ENCODE data around the gene ZDHHC3. TPM values are rescaled to one million over a fixed set of nuclear protein-coding genes. Genes with fewer than 3 reads are reported as not detected.
A peak's percentile ranks its signal among the peaks of the same experiment; 100 is the strongest.

Gene ZDHHC3, protein sequence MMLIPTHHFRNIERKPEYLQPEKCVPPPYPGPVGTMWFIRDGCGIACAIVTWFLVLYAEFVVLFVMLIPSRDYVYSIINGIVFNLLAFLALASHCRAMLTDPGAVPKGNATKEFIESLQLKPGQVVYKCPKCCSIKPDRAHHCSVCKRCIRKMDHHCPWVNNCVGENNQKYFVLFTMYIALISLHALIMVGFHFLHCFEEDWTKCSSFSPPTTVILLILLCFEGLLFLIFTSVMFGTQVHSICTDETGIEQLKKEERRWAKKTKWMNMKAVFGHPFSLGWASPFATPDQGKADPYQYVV
- total RNA-seq (10 to 100 TPM; 35.0 to 52.2 (median 43.1) TPM), polyA plus RNA-seq (10 to 100 TPM; 19.0 to 30.7 TPM)
- long read RNA-seq, donor 1, transcript ZDHHC3-205 (7 exons, 2,687 nt), result major isoform, 18 of 34 reads
- long read RNA-seq, donor 1, partial matches to known transcripts, result 6 of 34 reads
- long read RNA-seq, donor 1, other reads (novel, unspliced or antisense), result 6 of 34 reads
- long read RNA-seq, donor 2, transcript ZDHHC3-205 (7 exons, 2,687 nt), result major isoform, 19 of 35 reads
- long read RNA-seq, donor 2, partial matches to known transcripts, result 2 of 35 reads
- long read RNA-seq, donor 2, other reads (novel, unspliced or antisense), result 12 of 35 reads
- long read RNA-seq, donor 3, transcript ZDHHC3-205 (7 exons, 2,687 nt), result major isoform, 48 of 85 reads
- long read RNA-seq, donor 3, transcript ZDHHC3-201 (8 exons, 3,101 nt), result minor isoform, 10 of 85 reads
- long read RNA-seq, donor 3, partial matches to known transcripts, result 17 of 85 reads
- long read RNA-seq, donor 3, other reads (novel, unspliced or antisense), result 10 of 85 reads

DNA sequence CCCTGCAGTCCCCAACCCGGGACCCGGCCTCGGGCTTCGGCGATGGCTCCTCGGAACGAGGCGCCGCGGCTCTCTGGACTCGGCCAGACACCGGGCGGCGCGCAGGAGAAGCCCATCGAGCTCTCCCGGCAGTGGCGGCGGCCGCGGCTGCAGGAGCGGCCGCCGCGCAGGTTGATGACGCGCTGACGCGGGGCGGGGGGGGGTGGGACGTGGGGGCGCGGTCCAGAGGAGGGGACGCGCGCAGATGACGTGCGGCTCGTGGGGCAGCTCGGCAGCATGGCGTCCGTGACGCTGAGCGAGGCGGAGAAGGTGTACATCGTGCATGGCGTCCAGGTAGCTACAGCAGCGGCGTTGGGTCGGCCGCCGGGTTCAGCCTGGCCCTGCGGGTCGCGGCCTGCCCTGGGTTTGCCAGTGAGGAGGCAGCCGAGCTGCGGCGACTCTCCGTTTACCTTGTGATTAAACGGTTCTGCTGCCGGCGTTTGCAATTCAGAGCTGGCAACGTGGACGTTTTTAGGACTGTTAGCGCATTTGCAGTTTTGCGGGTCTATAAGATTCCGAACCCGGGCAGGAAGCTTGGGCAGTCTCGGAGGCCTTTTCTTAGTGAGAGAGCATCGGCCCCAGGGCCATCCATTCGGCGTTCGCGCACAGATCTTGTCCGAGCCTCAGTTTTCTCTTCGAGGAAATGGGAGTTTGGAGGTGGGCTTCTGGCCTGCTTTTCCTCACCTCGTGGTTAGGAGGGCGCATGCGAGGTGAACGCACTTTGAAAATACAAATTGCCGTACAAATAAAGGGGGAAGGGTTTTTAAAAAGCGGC lies at the start of gene ZDHHC3, which contains the start of gene EXOSC7:
Gene ZDHHC3, minus strand, starts transcription at position 173 of the 814 bp plus-strand sequence. CDS start 16,738 bp downstream, outside the sequence.
Gene EXOSC7, plus strand, starts transcription at position 243 of the 814 bp plus-strand sequence. Its CDS starts 34 bp downstream, at position 277.
- DNase-seq (peak; percentile 87), ATAC-seq (peak; percentile 91 to 95 (median 94))
- Histone ChIP-seq H3K9me3 (no peaks in the 10 kb centered on the region), H3K27ac (peak within 1 kb of the TSS; percentile 27 to 95 (median 88)), H3K4me3 (peak within 1 kb of the TSS; percentile 59 to 99 (median 90)), H3K4me1 (peaks cover 5 to 56% (median 33%) of the 10 kb centered on the region in 9 donors), H3K27me3 (no peaks in the 10 kb centered on the region), H3K36me3 (no peaks in the 10 kb centered on the region)
- WGBS, 2 donors, result 1% methylated on average over 79 to 82 of the region's 82 CpGs
- TF ChIP-seq, protein P1, sequence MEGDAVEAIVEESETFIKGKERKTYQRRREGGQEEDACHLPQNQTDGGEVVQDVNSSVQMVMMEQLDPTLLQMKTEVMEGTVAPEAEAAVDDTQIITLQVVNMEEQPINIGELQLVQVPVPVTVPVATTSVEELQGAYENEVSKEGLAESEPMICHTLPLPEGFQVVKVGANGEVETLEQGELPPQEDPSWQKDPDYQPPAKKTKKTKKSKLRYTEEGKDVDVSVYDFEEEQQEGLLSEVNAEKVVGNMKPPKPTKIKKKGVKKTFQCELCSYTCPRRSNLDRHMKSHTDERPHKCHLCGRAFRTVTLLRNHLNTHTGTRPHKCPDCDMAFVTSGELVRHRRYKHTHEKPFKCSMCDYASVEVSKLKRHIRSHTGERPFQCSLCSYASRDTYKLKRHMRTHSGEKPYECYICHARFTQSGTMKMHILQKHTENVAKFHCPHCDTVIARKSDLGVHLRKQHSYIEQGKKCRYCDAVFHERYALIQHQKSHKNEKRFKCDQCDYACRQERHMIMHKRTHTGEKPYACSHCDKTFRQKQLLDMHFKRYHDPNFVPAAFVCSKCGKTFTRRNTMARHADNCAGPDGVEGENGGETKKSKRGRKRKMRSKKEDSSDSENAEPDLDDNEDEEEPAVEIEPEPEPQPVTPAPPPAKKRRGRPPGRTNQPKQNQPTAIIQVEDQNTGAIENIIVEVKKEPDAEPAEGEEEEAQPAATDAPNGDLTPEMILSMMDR (IDR thresholded peaks at IDR 0.05), result peak in 1 of 9 donors; percentile 19
- intact Hi-C loops (cut with DNase I), result loop anchor here in 4 of 10 donors (5.0 to 10.0 kb wide), 4 partner anchors 36 to 61 kb away; no protein-coding TSS in a partner anchor

DNA sequence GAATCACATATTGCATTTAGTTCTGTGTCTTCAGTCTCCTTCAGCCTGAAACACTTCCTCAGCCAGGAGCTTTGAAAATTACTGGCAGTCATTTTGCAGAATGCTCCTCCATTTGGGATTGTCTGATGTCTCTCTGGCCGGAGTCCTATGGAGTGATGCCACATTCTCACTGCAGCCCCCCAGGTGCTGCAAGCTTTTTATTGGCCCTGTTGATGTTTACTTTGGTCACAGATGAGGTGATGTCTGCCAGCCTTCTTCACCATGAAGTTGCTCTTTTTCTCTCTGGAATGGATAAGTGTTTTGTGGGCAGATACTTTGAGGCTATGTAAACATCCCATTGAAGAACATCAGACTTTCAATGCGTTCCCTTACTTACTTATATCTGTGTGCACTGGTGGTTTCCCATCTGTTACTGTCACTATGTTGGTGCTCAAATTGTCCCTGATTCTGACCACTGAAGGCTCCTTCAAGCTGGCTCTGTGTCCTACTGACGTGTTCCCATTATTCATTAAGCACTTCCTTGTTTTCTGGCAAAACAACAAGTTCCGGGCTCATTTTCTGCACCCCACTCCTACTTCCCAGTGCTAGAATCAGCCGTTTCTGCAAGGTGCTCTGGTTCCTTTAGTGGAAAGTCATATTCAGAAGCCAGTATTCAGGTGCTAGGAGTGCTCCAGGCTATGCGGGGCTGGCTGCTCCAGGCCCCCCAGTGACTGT lies 48.7 kb upstream of the ZDHHC3 start:
- Histone ChIP-seq H3K36me3 (no peaks in the 10 kb centered on the region), H3K4me3 (no peak overlapping the region), H3K4me1 (peaks cover 11 to 84% (median 59%) of the 10 kb centered on the region in 9 donors), H3K9me3 (no peaks in the 10 kb centered on the region), H3K27me3 (no peaks in the 10 kb centered on the region), H3K27ac (peak overlapping the region; percentile 49 to 88 (median 84))
- DNase-seq (peak in 1 of 2 donors; percentile 56), ATAC-seq (peak in 6 of 8 donors; percentile 1 to 28 (median 14))
- TF ChIP-seq, protein P1 (IDR thresholded peaks at IDR 0.05), result no peak
- intact Hi-C loops (cut with DNase I), result loop anchor here in 2 of 10 donors (5.0 kb wide), 2 partner anchors 32 to 47 kb away; partner anchors contain the start of genes EXOSC7 (in 1 of the 2) and ZDHHC3 (in 1 of the 2)
- 51 to 61% methylated on average over 6 of the region's 6 CpGs for WGBS, 2 donors

DNA sequence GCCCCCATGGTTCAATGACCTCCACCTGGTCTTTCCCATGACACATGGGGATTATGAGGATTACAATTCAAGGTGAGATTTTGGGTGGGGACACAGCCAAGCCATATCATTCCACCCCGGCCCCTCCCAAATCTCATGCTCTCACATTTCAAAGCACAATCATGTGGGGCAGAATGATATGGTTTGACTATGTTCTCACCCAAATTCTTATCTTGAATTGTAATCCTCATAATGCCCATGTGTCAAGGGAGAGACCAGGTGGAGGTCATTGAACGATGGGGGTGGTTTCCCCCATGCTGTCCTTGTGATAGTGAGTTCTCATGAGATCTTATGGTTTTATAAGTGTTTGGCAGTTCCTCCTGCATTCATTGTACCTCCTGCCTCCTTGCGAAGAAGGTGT lies 47.7 kb upstream of the ZDHHC3 start:
- H3K4me3 ChIP-seq, result no peak overlapping the region
- H3K27ac ChIP-seq, result peak overlapping the region in 2 of 10 donors; percentile 86
- intact Hi-C loops (cut with DNase I), result loop anchor here in 1 of 10 donors (5.0 kb wide), 1 partner anchor 46 kb away; the partner anchor contains the start of genes EXOSC7 and ZDHHC3
- H3K4me1 ChIP-seq, result peaks cover 11 to 79% (median 54%) of the 10 kb centered on the region in 9 donors
- H3K36me3 ChIP-seq, result no peaks in the 10 kb centered on the region
- H3K27me3 ChIP-seq, result no peaks in the 10 kb centered on the region
- DNase-seq (no peak), ATAC-seq (no peak)
- WGBS, 2 donors, result 65 to 77% methylated on average over 3 of the region's 3 CpGs
- H3K9me3 ChIP-seq, result no peaks in the 10 kb centered on the region
- TF ChIP-seq, protein P1 (IDR thresholded peaks at IDR 0.05), result no peak

Measured in heart right ventricle (tissue), 16 donors.